GM12878 (cell line): ENCODE results near the gene DDX54.

Experiments
- BACH1 ChIP-seq: fragments of 450-650 bp; IDR thresholded peaks from 2 replicates; pipeline ENCODE4 v1.6.1; 2017; ENCODE audit warnings: mild to moderate bottlenecking, borderline replicate concordance
- NRF1 ChIP-seq: conservative IDR thresholded peaks from 2 replicates; pipeline ENCODE4 v1.6.1; 2011; ENCODE audit warnings: mild to moderate bottlenecking, low read depth, low read length, improper control_type of control experiment
- POLR2A ChIP-seq: IDR thresholded peaks from 2 replicates; pipeline ENCODE4 v1.6.1; 2011; ENCODE audit warnings: low read depth, mild to moderate bottlenecking, low read length
- POLR2AphosphoS5 ChIP-seq: IDR thresholded peaks from 2 replicates; pipeline ENCODE4 v1.6.1; 2011; ENCODE audit warnings: mild to moderate bottlenecking, low read length, inconsistent platforms
- SP1 ChIP-seq: IDR thresholded peaks from one replicate; pipeline ENCODE4 v1.6.1; 2011; ENCODE audit warnings: low read depth, low read length
- SPI1 ChIP-seq: IDR thresholded peaks from 2 replicates; pipeline ENCODE4 v1.6.1; 2011; ENCODE audit warnings: low read depth, mild to moderate bottlenecking, low read length, moderate library complexity, borderline replicate concordance; ENCODE audit not compliant: insufficient read depth
- TF ChIP-seq, protein P1 (sequence below): fragments of 450-650 bp; formaldehyde crosslinking; IDR thresholded peaks from 2 replicates; pipeline ENCODE4 v1.4.0; 2020; ENCODE audit warnings: mild to moderate bottlenecking, moderate library complexity
- TF ChIP-seq, protein P2 (sequence below): IDR thresholded peaks from 2 replicates; pipeline ENCODE4 v1.6.1; 2012; ENCODE audit warnings: low read depth, low read length, improper control_type of control experiment
- TF ChIP-seq, protein P3 (sequence below), 3 experiments: IDR thresholded peaks in 2 of 3; conservative IDR thresholded peaks in 1 of 3; 2 replicates each; pipeline ENCODE4 v1.5.1; 2011; ENCODE audit warnings: low read depth in 3 of 3, low read length in 3 of 3, mild to moderate bottlenecking in 3 of 3, control low read depth in 2 of 3, moderate library complexity in 2 of 3, inconsistent platforms in 1 of 3, mixed read lengths in 1 of 3; ENCODE audit not compliant: control insufficient read depth in 2 of 3, insufficient read depth in 1 of 3; ENCODE audit errors: extremely low read depth in 1 of 3
- TF ChIP-seq, protein P4 (sequence below): IDR thresholded peaks from 2 replicates; pipeline ENCODE4 v1.6.1; 2012; ENCODE audit warnings: low read depth, low read length, improper control_type of control experiment
- TF ChIP-seq, protein P5 (sequence below): IDR thresholded peaks from 2 replicates; pipeline ENCODE4 v1.6.1; 2012; ENCODE audit warnings: low read length, inconsistent platforms

DNA sequence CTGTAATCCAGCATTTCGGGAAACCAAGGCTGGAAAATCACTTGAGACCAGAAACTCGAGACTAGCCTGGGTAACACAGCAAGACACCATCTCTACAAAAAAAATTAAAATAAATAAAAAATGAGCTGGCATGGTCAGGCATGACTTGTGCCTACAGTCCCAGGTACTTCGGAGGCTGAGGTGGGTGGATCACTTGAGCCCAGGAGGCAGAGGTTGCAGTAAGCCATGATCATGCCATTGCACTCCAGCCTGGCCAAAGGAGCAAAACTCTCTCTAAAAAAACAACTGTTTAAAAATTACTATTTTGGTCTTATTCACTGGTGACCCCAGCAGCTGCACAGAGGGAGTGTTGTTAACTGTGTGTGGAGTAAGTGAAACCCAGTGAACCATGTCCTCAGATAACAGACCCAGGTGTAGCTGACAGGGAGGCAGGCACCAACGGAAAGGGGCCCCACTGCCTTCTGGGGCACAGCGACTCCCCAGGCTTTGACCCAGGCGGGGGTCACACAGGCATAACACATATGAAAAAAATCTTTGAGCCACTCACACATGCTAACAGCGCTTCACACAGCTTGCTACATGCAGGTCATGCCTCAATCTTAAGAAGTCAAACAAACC lies 12.1 kb downstream of the DDX54 start:
- TF ChIP-seq, protein P1, sequence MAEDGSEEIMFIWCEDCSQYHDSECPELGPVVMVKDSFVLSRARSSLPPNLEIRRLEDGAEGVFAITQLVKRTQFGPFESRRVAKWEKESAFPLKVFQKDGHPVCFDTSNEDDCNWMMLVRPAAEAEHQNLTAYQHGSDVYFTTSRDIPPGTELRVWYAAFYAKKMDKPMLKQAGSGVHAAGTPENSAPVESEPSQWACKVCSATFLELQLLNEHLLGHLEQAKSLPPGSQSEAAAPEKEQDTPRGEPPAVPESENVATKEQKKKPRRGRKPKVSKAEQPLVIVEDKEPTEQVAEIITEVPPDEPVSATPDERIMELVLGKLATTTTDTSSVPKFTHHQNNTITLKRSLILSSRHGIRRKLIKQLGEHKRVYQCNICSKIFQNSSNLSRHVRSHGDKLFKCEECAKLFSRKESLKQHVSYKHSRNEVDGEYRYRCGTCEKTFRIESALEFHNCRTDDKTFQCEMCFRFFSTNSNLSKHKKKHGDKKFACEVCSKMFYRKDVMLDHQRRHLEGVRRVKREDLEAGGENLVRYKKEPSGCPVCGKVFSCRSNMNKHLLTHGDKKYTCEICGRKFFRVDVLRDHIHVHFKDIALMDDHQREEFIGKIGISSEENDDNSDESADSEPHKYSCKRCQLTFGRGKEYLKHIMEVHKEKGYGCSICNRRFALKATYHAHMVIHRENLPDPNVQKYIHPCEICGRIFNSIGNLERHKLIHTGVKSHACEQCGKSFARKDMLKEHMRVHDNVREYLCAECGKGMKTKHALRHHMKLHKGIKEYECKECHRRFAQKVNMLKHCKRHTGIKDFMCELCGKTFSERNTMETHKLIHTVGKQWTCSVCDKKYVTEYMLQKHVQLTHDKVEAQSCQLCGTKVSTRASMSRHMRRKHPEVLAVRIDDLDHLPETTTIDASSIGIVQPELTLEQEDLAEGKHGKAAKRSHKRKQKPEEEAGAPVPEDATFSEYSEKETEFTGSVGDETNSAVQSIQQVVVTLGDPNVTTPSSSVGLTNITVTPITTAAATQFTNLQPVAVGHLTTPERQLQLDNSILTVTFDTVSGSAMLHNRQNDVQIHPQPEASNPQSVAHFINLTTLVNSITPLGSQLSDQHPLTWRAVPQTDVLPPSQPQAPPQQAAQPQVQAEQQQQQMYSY = no peak
- TF ChIP-seq SPI1 (no peak), NRF1 (no peak), POLR2AphosphoS5 (no peak), BACH1 (no peak), POLR2A (no peak), SP1 (no peak)
- TF ChIP-seq, protein P2, sequence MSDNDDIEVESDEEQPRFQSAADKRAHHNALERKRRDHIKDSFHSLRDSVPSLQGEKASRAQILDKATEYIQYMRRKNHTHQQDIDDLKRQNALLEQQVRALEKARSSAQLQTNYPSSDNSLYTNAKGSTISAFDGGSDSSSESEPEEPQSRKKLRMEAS = no peak
- TF ChIP-seq, protein P3, sequence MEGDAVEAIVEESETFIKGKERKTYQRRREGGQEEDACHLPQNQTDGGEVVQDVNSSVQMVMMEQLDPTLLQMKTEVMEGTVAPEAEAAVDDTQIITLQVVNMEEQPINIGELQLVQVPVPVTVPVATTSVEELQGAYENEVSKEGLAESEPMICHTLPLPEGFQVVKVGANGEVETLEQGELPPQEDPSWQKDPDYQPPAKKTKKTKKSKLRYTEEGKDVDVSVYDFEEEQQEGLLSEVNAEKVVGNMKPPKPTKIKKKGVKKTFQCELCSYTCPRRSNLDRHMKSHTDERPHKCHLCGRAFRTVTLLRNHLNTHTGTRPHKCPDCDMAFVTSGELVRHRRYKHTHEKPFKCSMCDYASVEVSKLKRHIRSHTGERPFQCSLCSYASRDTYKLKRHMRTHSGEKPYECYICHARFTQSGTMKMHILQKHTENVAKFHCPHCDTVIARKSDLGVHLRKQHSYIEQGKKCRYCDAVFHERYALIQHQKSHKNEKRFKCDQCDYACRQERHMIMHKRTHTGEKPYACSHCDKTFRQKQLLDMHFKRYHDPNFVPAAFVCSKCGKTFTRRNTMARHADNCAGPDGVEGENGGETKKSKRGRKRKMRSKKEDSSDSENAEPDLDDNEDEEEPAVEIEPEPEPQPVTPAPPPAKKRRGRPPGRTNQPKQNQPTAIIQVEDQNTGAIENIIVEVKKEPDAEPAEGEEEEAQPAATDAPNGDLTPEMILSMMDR (IDR thresholded peaks at IDR 0.05 in 2 of 3, conservative IDR thresholded peaks at IDR 0.05 in 1 of 3; ENCODE audit: control insufficient read depth in 2 of 3, extremely low read depth in 1 of 3, insufficient read depth in 1 of 3, low read depth in 3 of 3, low read length in 3 of 3) = no peak
- TF ChIP-seq, protein P4, sequence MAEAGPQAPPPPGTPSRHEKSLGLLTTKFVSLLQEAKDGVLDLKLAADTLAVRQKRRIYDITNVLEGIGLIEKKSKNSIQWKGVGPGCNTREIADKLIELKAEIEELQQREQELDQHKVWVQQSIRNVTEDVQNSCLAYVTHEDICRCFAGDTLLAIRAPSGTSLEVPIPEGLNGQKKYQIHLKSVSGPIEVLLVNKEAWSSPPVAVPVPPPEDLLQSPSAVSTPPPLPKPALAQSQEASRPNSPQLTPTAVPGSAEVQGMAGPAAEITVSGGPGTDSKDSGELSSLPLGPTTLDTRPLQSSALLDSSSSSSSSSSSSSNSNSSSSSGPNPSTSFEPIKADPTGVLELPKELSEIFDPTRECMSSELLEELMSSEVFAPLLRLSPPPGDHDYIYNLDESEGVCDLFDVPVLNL = no peak
- TF ChIP-seq, protein P5, sequence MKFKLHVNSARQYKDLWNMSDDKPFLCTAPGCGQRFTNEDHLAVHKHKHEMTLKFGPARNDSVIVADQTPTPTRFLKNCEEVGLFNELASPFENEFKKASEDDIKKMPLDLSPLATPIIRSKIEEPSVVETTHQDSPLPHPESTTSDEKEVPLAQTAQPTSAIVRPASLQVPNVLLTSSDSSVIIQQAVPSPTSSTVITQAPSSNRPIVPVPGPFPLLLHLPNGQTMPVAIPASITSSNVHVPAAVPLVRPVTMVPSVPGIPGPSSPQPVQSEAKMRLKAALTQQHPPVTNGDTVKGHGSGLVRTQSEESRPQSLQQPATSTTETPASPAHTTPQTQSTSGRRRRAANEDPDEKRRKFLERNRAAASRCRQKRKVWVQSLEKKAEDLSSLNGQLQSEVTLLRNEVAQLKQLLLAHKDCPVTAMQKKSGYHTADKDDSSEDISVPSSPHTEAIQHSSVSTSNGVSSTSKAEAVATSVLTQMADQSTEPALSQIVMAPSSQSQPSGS = no peak
